Fibroblast of mammary gland (primary cell): ENCODE data around the gene IRF8.

Experiments used
- DNase-seq: peaks from one replicate; pipeline ENCODE4 v3.0.0-alpha.2; 2010; ENCODE audit warnings: low read depth
- H3K4me3 ChIP-seq: 2 replicates; pipeline ENCODE4 v1.5.1; 2011; ENCODE audit warnings: low read depth, mild to moderate bottlenecking, low read length, moderate library complexity; ENCODE audit not compliant: control insufficient read depth
- TF ChIP-seq, protein P1 (sequence below): conservative IDR thresholded peaks from 2 replicates; pipeline ENCODE4 v1.5.1; 2011; ENCODE audit warnings: low read depth, low read length, inconsistent platforms; ENCODE audit not compliant: control insufficient read depth, insufficient read depth

Gene IRF8

DNA sequence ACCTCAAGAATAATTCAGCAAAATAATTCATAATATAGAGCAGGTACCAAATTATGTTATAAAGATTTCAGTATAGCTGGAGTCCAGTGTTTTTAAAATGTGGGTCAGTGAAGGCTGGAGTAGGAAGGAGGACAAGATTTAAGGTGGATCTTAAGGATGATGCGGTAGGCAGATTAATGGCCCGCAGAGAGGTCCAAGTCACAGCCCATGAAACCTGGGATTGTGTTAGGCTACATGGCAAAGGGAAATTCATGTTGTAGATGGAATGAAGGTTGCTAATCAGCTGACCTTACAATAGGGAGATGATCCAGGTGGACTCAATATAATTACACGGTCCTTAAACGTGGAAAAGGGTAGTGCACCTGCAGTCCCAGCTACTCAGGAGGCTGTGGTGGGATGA, 6.2 kb upstream of the IRF8 start:
- no peak overlapping the region for H3K4me3 ChIP-seq
- TF ChIP-seq, protein P1, sequence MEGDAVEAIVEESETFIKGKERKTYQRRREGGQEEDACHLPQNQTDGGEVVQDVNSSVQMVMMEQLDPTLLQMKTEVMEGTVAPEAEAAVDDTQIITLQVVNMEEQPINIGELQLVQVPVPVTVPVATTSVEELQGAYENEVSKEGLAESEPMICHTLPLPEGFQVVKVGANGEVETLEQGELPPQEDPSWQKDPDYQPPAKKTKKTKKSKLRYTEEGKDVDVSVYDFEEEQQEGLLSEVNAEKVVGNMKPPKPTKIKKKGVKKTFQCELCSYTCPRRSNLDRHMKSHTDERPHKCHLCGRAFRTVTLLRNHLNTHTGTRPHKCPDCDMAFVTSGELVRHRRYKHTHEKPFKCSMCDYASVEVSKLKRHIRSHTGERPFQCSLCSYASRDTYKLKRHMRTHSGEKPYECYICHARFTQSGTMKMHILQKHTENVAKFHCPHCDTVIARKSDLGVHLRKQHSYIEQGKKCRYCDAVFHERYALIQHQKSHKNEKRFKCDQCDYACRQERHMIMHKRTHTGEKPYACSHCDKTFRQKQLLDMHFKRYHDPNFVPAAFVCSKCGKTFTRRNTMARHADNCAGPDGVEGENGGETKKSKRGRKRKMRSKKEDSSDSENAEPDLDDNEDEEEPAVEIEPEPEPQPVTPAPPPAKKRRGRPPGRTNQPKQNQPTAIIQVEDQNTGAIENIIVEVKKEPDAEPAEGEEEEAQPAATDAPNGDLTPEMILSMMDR = no peak
- no peak for DNase-seq

DNA sequence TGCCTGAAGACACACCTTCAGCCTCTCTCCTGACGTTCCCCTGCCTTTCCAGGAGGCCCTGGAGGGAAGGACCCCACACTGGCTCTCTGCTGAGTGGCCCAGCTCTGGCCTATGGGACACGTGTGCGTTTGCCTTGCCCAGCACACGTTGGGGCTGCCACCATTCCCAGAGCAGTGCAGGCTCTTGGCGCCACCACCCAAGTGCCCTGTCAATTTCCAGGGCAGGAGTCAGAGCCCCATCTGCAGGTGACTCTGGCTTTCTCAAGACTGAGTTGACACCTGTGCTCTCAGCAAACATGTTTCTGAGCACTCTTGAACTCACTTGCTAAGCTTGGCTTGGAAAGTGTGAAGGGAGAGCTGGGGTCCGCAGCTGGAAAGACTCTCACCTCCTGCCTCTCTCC, 4.7 kb upstream of the IRF8 start:
- TF ChIP-seq, protein P1 = no peak
- H3K4me3 ChIP-seq = no peak overlapping the region
- no peak for DNase-seq

DNA sequence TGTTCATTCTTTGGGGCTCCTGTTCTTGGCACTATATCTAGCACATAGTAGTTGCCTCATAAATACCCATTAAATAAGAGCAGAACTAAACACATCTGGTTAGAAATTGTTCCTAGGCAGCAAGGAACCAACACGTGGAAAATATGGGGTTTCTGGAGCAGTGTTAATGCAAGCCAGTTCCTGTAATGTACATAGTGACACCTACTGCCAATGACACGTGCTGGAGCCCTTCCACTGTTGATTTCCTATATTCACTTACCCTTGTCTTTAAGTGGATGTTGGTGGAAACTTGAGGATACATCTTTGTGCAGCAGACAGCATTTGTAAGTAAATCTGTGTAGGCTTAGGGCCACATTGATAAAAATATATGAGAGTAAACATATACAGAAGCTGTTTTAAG, 1.6 kb upstream of the IRF8 start:
- no peak overlapping the region for H3K4me3 ChIP-seq
- TF ChIP-seq, protein P1 = no peak
- DNase-seq = no peak

- no peak overlapping the region for H3K4me3 ChIP-seq
- TF ChIP-seq, protein P1 = no peak
- DNase-seq = no peak
Measured at GRCh38 chr16:85899444-85899843, 482 bp downstream of the IRF8 start.

DNA sequence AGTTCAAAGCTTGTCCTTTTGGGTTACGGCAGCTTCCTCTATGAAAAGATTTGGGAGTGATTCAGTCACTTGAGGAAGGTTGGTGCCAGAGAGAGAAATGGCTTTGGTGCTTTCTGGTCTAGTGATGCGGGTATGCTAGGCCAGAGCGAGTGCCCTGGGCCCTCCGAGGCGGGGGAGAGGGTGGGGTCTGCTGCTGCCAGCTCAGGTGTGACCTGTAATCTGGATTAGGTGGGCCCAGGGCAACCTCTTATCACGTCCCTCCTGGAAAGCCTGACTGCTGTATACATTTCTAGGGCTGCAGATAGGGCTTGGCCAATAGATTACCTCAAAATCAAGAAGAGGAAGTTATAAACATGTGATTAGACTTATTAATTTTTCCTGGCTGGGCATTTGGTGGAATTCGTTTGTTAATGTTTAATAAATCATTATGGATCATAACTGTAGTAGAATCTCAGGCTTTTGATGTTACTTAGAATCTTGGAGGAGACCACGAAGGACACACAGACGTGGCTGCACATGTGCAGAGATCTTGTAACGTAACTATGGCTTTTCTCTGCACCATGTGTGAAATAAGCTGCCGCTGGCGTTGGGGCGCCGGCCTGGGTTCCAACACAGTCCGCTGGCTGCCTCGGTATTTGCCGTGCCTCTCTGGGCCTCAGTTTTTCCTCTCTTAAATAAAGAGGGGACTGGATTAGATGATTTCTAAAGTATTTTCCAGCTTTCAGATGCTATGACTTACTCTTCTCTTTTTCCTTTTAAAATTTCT, 1.2 kb downstream of the IRF8 start:
- no peak overlapping the region for H3K4me3 ChIP-seq
- DNase-seq = no peak
- TF ChIP-seq, protein P1 = no peak

GRCh38 chr16:85901110-85901509, 2.1 kb downstream of the IRF8 start:
- no peak overlapping the region for H3K4me3 ChIP-seq
- TF ChIP-seq, protein P1 = no peak
- no peak for DNase-seq
